DMS153 (cell line): ENCODE measurements around the gene ALK.

Experiments
- DNase-seq: peaks from one replicate; lab custom pipeline; 2025; lab: John Stamatoyannopoulos, UW

Gene ALK

DNA sequence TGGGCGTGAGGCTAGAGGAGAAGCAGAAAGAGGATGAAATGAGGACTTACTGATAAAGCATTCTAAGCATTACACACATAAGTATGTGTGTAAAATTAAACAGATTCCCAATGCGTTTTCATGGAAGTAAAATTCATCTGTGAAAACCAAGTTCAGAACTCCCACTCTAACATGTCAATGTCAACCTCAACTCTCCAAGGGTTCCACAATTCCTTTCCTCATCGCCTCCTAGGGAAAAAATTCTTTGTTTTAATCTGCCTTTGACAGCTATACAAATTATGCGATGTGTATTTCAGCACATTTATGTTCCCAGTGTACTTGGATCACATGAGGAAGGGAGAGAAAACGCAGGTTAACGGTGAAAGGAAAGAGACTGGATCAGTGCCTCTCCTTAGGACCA lies 729.6 kb downstream of the ALK start:
- DNase-seq, result no peak

GRCh38 chr2:29189052-29189451 lies 732.3 kb downstream of the ALK start:
- DNase-seq, result no peak

DNA sequence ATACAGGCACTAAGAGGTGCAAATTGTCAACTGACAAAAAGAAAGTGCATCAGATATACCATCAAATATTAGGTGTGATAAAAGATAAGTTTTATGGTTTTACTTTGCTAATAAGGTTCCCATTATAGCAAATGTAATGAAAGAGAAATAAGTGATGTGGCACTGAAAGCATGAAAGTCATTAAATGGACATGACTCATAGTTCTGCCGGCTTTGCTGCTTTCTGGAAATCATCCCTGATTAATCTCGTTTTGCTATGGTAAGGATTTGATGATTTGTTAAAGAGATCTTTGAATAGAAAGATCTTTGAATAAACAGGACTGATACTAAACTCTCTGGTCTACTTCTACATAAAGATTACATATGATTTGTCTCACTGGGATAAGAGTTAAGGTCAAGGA lies 733.5 kb downstream of the ALK start:
- DNase-seq, result no peak

DNA sequence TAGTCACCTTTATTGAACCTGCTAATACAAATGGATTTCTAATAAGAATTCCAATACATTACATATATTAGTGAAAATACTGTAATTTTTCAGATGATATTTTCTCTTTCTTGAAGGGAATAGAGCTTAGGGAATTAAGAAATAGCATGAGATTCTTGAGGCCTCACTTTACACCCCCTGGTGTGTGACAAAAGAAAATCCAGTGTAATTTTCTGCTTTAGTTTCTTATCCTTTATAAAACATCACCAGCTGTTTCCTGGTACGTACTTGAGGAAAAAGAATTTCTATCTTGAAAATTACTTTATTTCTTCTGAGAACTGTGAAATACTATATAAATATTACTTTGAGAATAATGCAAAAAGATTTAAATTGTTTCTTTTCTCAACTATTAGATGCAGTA lies 734.6 kb downstream of the ALK start:
- DNase-seq, result no peak

GRCh38 chr2:29184531-29184930 lies 736.9 kb downstream of the ALK start:
- no peak for DNase-seq

DNA sequence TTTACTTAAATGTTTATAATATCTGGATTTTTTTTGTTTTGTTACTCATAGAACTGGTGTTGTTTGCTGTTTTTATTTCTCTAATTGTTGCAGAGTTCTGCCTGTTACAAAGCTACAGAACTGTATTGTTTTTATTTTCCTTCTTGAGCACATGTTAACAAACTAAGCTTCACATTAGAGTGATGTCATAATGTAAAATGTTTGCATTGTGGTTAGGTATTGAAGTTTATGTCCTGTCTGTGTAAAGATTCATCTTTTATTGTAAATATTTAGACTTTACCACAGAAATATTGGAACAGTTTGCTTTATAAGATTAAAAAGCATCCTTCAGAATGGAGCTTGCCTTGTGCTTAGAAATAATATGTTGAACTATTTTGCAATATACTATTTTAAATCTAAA lies 738.5 kb downstream of the ALK start:
- DNase-seq, result no peak

DNA sequence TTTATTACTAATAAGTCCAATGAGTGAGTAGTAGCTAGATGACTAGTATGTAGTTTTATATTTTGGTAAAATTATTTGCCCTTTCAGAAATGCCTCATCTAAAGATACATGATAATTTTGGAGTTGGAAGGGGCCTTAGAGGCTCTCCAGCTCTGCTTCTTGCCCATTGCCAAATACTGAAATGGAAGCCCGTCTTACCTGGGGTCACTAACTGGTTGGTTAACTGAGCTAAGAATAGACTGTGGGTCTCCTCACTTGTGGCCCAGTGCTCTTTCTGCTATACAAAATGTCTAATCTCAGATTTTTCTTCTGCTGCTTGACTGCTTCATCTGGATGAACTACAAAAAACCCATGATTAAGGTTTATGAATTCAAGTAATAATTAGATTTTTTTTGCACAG lies 739.1 kb downstream of the ALK start:
- no peak for DNase-seq

- no peak for DNase-seq
These were observed 746.0 kb downstream of the ALK start for GRCh38 chr2:29175338-29175737.

GRCh38 chr2:29174937-29175336 lies 746.4 kb downstream of the ALK start:
- DNase-seq, result no peak

DNA sequence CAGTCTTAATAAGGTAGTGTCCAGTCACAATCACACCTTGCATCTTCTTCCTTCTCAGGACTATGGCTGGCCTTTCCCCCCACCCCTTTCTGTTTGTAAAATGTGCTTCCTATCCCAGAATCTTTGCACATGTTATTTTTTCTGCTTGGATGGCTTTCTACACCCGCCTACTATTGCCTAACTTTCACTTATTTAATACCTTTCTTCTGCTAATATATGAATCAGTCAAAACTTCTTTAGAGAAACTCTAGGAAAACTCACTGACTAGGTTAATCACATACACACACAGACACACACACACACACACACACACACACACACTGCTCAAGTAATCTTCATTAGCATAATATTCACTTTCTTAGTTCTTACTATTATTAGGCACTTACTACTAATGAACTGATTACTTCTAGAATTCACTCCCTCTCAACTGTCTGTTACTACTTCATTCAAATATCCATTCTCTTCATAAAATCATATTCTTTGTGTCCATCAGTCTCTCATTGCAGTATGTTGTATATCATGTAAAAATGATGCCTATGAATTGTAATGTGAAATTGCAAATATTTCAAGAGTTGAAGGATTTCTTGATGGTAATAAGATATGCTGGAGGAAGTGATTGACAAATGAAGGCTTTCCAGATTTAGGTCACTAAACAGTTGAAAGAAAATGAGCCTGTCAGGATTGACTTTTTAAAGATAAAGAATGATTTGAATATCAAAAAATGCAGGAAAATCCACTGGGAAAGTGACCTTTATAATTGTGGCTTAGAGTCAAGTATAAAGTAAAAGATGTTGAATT lies 754.9 kb downstream of the ALK start:
- DNase-seq, result no peak

- DNase-seq, result no peak
These were observed 755.8 kb downstream of the ALK start for GRCh38 chr2:29165362-29166241.

GRCh38 chr2:29164091-29164846 lies 757.1 kb downstream of the ALK start:
- no peak for DNase-seq

DNA sequence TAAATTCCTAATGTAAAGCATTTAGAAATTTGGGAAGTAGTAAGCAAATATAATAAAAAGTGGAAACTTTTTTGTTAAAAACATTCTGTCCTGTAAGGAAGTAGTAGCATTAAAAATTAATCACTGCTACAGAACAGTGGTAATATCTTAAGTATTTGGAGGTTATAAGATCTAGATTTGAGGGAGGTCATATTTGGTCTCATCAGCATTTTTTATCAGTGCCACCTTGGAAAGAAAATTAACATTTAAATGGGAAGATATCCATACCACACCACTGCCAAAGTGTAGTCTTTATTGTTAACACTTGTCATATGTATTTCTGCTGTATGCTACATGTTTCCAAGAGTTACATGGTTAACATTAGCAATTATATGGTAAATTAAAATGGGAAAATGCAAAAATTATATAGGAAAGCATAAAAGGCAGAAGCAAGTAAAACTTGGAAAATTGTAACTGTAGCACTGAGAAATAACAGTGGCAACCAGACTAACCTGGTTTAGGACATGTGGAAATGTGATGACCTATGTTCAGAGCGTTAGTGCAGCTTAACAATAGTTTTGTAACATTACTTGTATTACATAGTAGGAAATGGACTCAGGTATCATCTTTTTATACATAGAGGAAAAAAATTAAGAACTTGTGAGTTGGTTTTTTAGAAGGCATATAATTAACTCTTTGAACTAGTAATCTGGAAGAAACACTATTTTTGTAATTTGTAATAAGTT lies 759.0 kb downstream of the ALK start:
- no peak for DNase-seq

GRCh38 chr2:29160184-29160583 lies 761.2 kb downstream of the ALK start:
- no peak for DNase-seq

DNA sequence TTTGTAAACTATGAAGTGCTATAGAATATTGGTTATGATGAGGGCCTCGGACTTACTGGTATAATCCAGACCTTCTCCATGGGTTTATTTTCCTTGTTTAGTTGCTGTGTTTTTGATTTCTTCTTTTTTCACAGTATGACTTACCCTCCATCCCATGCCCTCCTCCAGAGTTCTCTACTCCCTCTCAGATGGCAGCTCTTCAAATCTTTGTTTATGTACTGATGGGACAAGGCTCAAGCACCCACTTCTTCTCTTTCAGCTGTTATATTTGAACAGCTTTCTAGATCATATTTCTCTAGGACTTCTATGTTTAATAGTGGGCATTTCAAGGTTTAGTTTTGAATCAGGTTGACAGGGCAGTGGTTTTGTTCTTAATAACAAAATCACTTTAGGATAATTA lies 762.3 kb downstream of the ALK start:
- no peak for DNase-seq

- no peak for DNase-seq
These were observed 764.3 kb downstream of the ALK start for GRCh38 chr2:29157131-29157530.

GRCh38 chr2:29155578-29155977 lies 765.8 kb downstream of the ALK start:
- DNase-seq, result no peak

GRCh38 chr2:29154610-29155009 lies 766.8 kb downstream of the ALK start:
- DNase-seq, result no peak

GRCh38 chr2:29147963-29148362 lies 773.4 kb downstream of the ALK start:
- DNase-seq, result no peak

DNA sequence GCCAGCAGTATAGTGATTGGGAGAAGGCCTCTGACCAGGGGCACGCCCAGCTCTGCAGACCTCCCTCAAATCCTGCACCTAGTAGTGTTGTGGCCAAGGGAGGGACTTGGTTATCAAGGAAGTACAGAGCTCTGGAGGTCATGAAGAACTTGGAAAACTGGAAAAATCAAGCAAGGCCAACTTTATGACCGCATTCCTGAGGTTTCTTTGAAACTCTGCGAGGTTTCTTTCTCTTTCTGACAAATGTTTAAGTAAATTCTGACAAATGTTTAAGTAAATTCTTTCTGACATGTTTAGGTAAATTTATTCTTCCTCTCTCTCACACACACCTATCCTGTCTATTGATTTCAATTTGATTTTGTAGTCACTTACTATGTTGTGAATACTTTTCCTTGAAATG lies 775.2 kb downstream of the ALK start:
- DNase-seq, result no peak

DNA sequence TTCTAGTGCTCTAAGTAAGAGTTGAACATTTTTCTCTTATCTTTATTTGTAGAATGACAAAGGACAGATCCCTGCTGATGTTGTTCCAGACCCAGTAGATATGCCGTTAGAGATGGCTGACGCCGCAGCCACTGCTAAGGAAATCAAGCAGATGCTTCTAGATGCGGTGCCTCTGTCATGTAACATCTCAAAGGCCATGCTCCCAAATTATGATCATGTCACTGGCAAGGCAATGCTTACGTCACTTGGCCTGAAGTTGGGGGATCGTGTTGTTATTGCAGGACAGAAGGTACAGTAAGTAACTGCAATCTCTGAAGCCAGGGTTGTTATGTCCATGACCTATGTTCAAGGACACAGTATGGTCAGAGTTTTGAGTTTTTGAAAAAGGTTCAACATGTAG lies 777.7 kb downstream of the ALK start:
- DNase-seq, result no peak
